AG09319 (cell line): ENCODE results near the gene SHISA6.

Experiments used
- DNase-seq: peaks from one replicate; pipeline ENCODE4 v3.0.0-alpha.2; 2010; ENCODE audit warnings: low read depth; ENCODE audit errors: extremely low read depth
- CTCF ChIP-seq: IDR thresholded peaks from 2 replicates; pipeline ENCODE4 v1.5.1; 2011; ENCODE audit warnings: low read depth, mild to moderate bottlenecking, inconsistent platforms, low read length, moderate library complexity

SHISA6 gene

GRCh38 chr17:11349106-11349505 is 108.1 kb downstream of the SHISA6 start:
- DNase-seq = no peak
- no peak for TF ChIP-seq CTCF

GRCh38 chr17:11351479-11351878 is 110.5 kb downstream of the SHISA6 start:
- no peak for TF ChIP-seq CTCF
- no peak for DNase-seq

GRCh38 chr17:11353601-11354000 is 112.6 kb downstream of the SHISA6 start:
- no peak for DNase-seq
- TF ChIP-seq CTCF = no peak

- DNase-seq = no peak
- TF ChIP-seq CTCF = no peak
Measured at GRCh38 chr17:11356371-11356770, 115.4 kb downstream of the SHISA6 start.

- TF ChIP-seq CTCF = no peak
- no peak for DNase-seq
Measured at GRCh38 chr17:11363565-11364117, 122.6 kb downstream of the SHISA6 start.

- DNase-seq = no peak
- TF ChIP-seq CTCF = no peak
Measured at GRCh38 chr17:11366272-11366850, 125.3 kb downstream of the SHISA6 start.

- no peak for DNase-seq
- TF ChIP-seq CTCF = no peak
Measured at GRCh38 chr17:11369575-11369974, 128.6 kb downstream of the SHISA6 start.
